ENCODE data around the gene FGGY.

The FGGY gene

GRCh38 chr1:59539961-59540681 lies 243.2 kb downstream of the FGGY start:
- Histone ChIP-seq H3K4me3 (replicated peaks; ENCODE audit: low read depth, low read length) (no peak overlapping the region), H3K36me3 (ENCODE audit: control insufficient read depth, insufficient read depth, low read length) (no peaks in the 10 kb centered on the region), H3K27me3 (replicated peaks; ENCODE audit: control insufficient read depth, insufficient read depth, low read length) (no peaks in the 10 kb centered on the region)
- no peak for TF ChIP-seq CTCF (IDR thresholded peaks at IDR 0.05; ENCODE audit: insufficient read depth, low read length, poor library complexity, severe bottlenecking)
- DNase-seq (ENCODE audit: extremely low read depth, insufficient read length): no peak

GRCh38 chr1:59541161-59541560 lies 244.3 kb downstream of the FGGY start:
- DNase-seq (ENCODE audit: extremely low read depth, insufficient read length): no peak
- H3K27me3 ChIP-seq (replicated peaks; ENCODE audit: control insufficient read depth, insufficient read depth, low read length): no peaks in the 10 kb centered on the region
- H3K36me3 ChIP-seq (ENCODE audit: control insufficient read depth, insufficient read depth, low read length): no peaks in the 10 kb centered on the region
- H3K4me3 ChIP-seq (replicated peaks; ENCODE audit: low read depth, low read length): no peak overlapping the region
- TF ChIP-seq CTCF (IDR thresholded peaks at IDR 0.05; ENCODE audit: insufficient read depth, low read length, poor library complexity, severe bottlenecking): no peak

- no peak for TF ChIP-seq CTCF (IDR thresholded peaks at IDR 0.05; ENCODE audit: insufficient read depth, low read length, poor library complexity, severe bottlenecking)
- Histone ChIP-seq H3K27me3 (replicated peaks; ENCODE audit: control insufficient read depth, insufficient read depth, low read length) (no peaks in the 10 kb centered on the region), H3K4me3 (replicated peaks; ENCODE audit: low read depth, low read length) (no peak overlapping the region), H3K36me3 (ENCODE audit: control insufficient read depth, insufficient read depth, low read length) (no peaks in the 10 kb centered on the region)
- no peak for DNase-seq (ENCODE audit: extremely low read depth, insufficient read length)
These were observed 245.0 kb downstream of the FGGY start for GRCh38 chr1:59541891-59542290.

DNA sequence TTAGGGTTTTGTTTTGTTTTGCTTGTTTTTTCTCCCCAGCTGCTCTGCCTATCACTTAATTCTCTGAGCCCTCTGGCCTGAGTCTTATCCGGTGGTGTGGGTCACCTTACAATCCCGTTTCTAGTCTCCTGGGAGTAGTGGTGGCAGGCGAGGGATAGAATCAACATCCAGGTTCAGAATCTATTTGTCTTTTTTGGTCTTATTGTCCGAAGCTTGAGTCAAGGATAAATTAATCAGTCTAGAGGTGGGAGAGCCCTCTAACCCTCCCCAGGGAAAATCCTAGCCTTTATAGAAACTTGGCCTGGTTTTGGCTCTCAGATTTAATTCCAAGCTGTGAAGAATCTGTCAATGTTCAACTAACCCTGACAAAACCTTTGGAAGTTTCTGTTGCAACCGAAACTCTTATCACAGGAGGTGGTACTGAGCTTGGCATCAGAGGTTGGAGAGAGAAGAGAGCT lies 246.3 kb downstream of the FGGY start:
- H3K27me3 ChIP-seq (replicated peaks; ENCODE audit: control insufficient read depth, insufficient read depth, low read length): no peaks in the 10 kb centered on the region
- DNase-seq (ENCODE audit: extremely low read depth, insufficient read length): no peak
- H3K4me3 ChIP-seq (replicated peaks; ENCODE audit: low read depth, low read length): no peak overlapping the region
- H3K36me3 ChIP-seq (ENCODE audit: control insufficient read depth, insufficient read depth, low read length): no peaks in the 10 kb centered on the region
- TF ChIP-seq CTCF (IDR thresholded peaks at IDR 0.05; ENCODE audit: insufficient read depth, low read length, poor library complexity, severe bottlenecking): no peak

- no peak for DNase-seq (ENCODE audit: extremely low read depth, insufficient read length)
- no peak for TF ChIP-seq CTCF (IDR thresholded peaks at IDR 0.05; ENCODE audit: insufficient read depth, low read length, poor library complexity, severe bottlenecking)
- H3K27me3 ChIP-seq (replicated peaks; ENCODE audit: control insufficient read depth, insufficient read depth, low read length): no peaks in the 10 kb centered on the region
These were observed 247.9 kb downstream of the FGGY start for GRCh38 chr1:59544615-59545293.

More at GRCh38 chr1:59544615-59545293, 247.9 kb downstream of the FGGY start:
- no peak overlapping the region for H3K4me3 ChIP-seq (replicated peaks; ENCODE audit: low read depth, low read length)
- no peaks in the 10 kb centered on the region for H3K36me3 ChIP-seq (ENCODE audit: control insufficient read depth, insufficient read depth, low read length)

All from GM06990 (cell line).